EH (cell line): ENCODE measurements around the gene ADGRL1.
"Not testable (repeated sequence)": the region's sequence is repeated elsewhere in the genome, so short reads cannot be mapped to it uniquely, and the experiment has no call there.

Experiments
- DNase-seq: peaks from one replicate; pipeline ENCODE4 v3.0.0-alpha.2; 2015; ENCODE audit warnings: low read depth

Gene ADGRL1

GRCh38 chr19:14205452-14206287 lies at the start of gene ADGRL1:
Gene ADGRL1, minus strand, starts transcription at chr19:14206169. Its CDS starts 22,567 bp downstream, at chr19:14183602.
- DNase-seq = not testable (repeated sequence)

GRCh38 chr19:14255316-14255715 lies 49.3 kb upstream of the ADGRL1 start:
- DNase-seq = not testable (repeated sequence)

GRCh38 chr19:14253822-14254599 lies 48.0 kb upstream of the ADGRL1 start:
- DNase-seq = not testable (repeated sequence)

- DNase-seq = not testable (repeated sequence)
These were observed 46.2 kb upstream of the ADGRL1 start for GRCh38 chr19:14252136-14252535.

GRCh38 chr19:14250870-14251269 lies 44.9 kb upstream of the ADGRL1 start:
- DNase-seq = no peak

- DNase-seq = not testable (repeated sequence)
These were observed 44.3 kb upstream of the ADGRL1 start for GRCh38 chr19:14250315-14250714.

GRCh38 chr19:14249891-14250290 lies 43.9 kb upstream of the ADGRL1 start:
- not testable (repeated sequence) for DNase-seq

- peak; percentile 22 for DNase-seq
These were observed 43.2 kb upstream of the ADGRL1 start for GRCh38 chr19:14249012-14249754.

GRCh38 chr19:14248578-14249011 lies 42.6 kb upstream of the ADGRL1 start:
- peak; percentile 41 for DNase-seq

- not testable (repeated sequence) for DNase-seq
These were observed 41.8 kb upstream of the ADGRL1 start for GRCh38 chr19:14247548-14248471.

GRCh38 chr19:14247205-14247547 lies 41.2 kb upstream of the ADGRL1 start:
- not testable (repeated sequence) for DNase-seq

- DNase-seq = not testable (repeated sequence)
These were observed 38.4 kb upstream of the ADGRL1 start for GRCh38 chr19:14244393-14244792.

GRCh38 chr19:14243718-14244117 lies 37.7 kb upstream of the ADGRL1 start:
- not testable (repeated sequence) for DNase-seq

- no peak for DNase-seq
These were observed 31.3 kb upstream of the ADGRL1 start for GRCh38 chr19:14237014-14237941.

GRCh38 chr19:14232945-14233344 lies 27.0 kb upstream of the ADGRL1 start:
- DNase-seq = not testable (repeated sequence)

- DNase-seq = peak; percentile 62
These were observed 22.6 kb upstream of the ADGRL1 start for GRCh38 chr19:14228446-14229071.

- not testable (repeated sequence) for DNase-seq
These were observed 20.5 kb upstream of the ADGRL1 start for GRCh38 chr19:14226498-14226897.

GRCh38 chr19:14222886-14223285 lies 16.9 kb upstream of the ADGRL1 start:
- DNase-seq = no peak

GRCh38 chr19:14221345-14221744 lies 15.4 kb upstream of the ADGRL1 start:
- DNase-seq = peak; percentile 12
